Measurements from ENCODE around the gene ATP7A.

GRCh38 chrX:78063687-78064086 lies 153.2 kb downstream of the ATP7A start:
- TF ChIP-seq, protein P1, sequence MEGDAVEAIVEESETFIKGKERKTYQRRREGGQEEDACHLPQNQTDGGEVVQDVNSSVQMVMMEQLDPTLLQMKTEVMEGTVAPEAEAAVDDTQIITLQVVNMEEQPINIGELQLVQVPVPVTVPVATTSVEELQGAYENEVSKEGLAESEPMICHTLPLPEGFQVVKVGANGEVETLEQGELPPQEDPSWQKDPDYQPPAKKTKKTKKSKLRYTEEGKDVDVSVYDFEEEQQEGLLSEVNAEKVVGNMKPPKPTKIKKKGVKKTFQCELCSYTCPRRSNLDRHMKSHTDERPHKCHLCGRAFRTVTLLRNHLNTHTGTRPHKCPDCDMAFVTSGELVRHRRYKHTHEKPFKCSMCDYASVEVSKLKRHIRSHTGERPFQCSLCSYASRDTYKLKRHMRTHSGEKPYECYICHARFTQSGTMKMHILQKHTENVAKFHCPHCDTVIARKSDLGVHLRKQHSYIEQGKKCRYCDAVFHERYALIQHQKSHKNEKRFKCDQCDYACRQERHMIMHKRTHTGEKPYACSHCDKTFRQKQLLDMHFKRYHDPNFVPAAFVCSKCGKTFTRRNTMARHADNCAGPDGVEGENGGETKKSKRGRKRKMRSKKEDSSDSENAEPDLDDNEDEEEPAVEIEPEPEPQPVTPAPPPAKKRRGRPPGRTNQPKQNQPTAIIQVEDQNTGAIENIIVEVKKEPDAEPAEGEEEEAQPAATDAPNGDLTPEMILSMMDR (IDR thresholded peaks at IDR 0.05 in 4 of 5, conservative IDR thresholded peaks at IDR 0.05 in 1 of 5): no peak
- TF ChIP-seq POLR2A (IDR thresholded peaks at IDR 0.05): no peak
